CD14-positive monocyte (primary cell): ENCODE measurements around the gene CEP89. TPM values are rescaled to one million over a fixed set of nuclear protein-coding genes. Genes with fewer than 3 reads are reported as not detected.

Source experiments
- DNase-seq, 3 donors: peaks; one replicate each; pipeline ENCODE4 v3.0.0-alpha.2; 2011 to 2022
- H2AFZ ChIP-seq: 2 replicates; pipeline ENCODE4 v1.6.0; 2012; ENCODE audit warnings: mild to moderate bottlenecking, low read depth, low read length, inconsistent platforms; ENCODE audit not compliant: insufficient read depth, poor library complexity, severe bottlenecking
- H3K27ac ChIP-seq, 2 donors: 1 replicate in 1 of 2; 2 replicates in 1 of 2; pipeline ENCODE4 v1.5.1; 2012 to 2013; ENCODE audit warnings: low read length in 2 of 2, control low read depth in 1 of 2, inconsistent platforms in 1 of 2, low read depth in 1 of 2, mild to moderate bottlenecking in 1 of 2
- H3K27me3 ChIP-seq, 2 donors: one replicate each; pipeline versions ENCODE4 v1.6.0 to v1.6.1; 2011 to 2013; ENCODE audit warnings: low read length in 2 of 2; ENCODE audit not compliant: control insufficient read depth in 2 of 2, insufficient read depth in 2 of 2
- H3K36me3 ChIP-seq, 2 donors: replicated peaks in 1 of 2; 1 replicate in 1 of 2; 2 replicates in 1 of 2; pipeline versions ENCODE4 v1.5.1 to v1.6.1; 2012 to 2013; ENCODE audit warnings: low read length in 2 of 2, control low read depth in 1 of 2, inconsistent platforms in 1 of 2, mild to moderate bottlenecking in 1 of 2; ENCODE audit not compliant: insufficient read depth in 2 of 2, control insufficient read depth in 1 of 2
- H3K4me1 ChIP-seq, 2 donors: 1 replicate in 1 of 2; 2 replicates in 1 of 2; pipeline versions ENCODE4 v1.5.1 to v1.6.1; 2012 to 2013; ENCODE audit warnings: low read length in 2 of 2, control low read depth in 1 of 2, inconsistent platforms in 1 of 2, mild to moderate bottlenecking in 1 of 2, moderate library complexity in 1 of 2; ENCODE audit not compliant: insufficient read depth in 2 of 2, control insufficient read depth in 1 of 2
- H3K4me2 ChIP-seq: replicated peaks from 2 replicates; pipeline ENCODE3; 2012; ENCODE audit warnings: low read length, moderate library complexity, mild to moderate bottlenecking; ENCODE audit not compliant: poor library complexity, severe bottlenecking; ENCODE audit errors: extremely low read depth
- H3K4me3 ChIP-seq, 3 experiments: fragments of 200-600 bp in 1 of 3; sonication (generic) in 1 of 3; replicated peaks in 1 of 3; 1 replicate in 2 of 3; 2 replicates in 1 of 3; pipeline ENCODE4 v1.5.1; 2011 to 2013; ENCODE audit warnings: low read length in 3 of 3, mild to moderate bottlenecking in 3 of 3, control low read depth in 2 of 3, low read depth in 2 of 3, inconsistent platforms in 1 of 3, moderate library complexity in 1 of 3
- H3K79me2 ChIP-seq: 2 replicates; pipeline ENCODE4 v1.6.0; 2012; ENCODE audit warnings: mild to moderate bottlenecking, control low read depth, inconsistent platforms, low read length, moderate library complexity; ENCODE audit not compliant: insufficient read depth
- H3K9ac ChIP-seq: 2 replicates; pipeline ENCODE4 v1.6.0; 2017; ENCODE audit warnings: low read length, mild to moderate bottlenecking; ENCODE audit not compliant: insufficient read depth, poor library complexity, severe bottlenecking
- H3K9me3 ChIP-seq, 2 donors: replicated peaks in 1 of 2; 1 replicate in 1 of 2; 2 replicates in 1 of 2; pipeline versions ENCODE4 v1.5.1 to v1.6.1; 2012 to 2013; ENCODE audit warnings: low read length in 2 of 2, control low read depth in 1 of 2; ENCODE audit not compliant: control insufficient read depth in 1 of 2, insufficient read depth in 1 of 2
- H4K20me1 ChIP-seq: 2 replicates; pipeline ENCODE4 v1.6.0; 2012; ENCODE audit warnings: mild to moderate bottlenecking, low read length, control low read depth, moderate library complexity; ENCODE audit not compliant: insufficient read depth
- H3K27ac Mint-ChIP-seq, 7 donors: one replicate each; pipeline ENCODE4 v1.8.0; 2020; ENCODE audit warnings: mild to moderate bottlenecking in 7 of 7, mixed read lengths in 7 of 7, moderate library complexity in 6 of 7, inconsistent platforms in 2 of 7
- H3K27me3 Mint-ChIP-seq, 3 donors: one replicate each; pipeline ENCODE4 v1.8.0; 2021 to 2022; ENCODE audit warnings: low read depth in 3 of 3, mild to moderate bottlenecking in 3 of 3, mixed read lengths in 3 of 3, moderate library complexity in 3 of 3, inconsistent platforms in 1 of 3
- H3K36me3 Mint-ChIP-seq, 2 donors: one replicate each; pipeline ENCODE4 v1.8.0; 2020; ENCODE audit warnings: mixed read lengths in 2 of 2, inconsistent platforms in 1 of 2, mild to moderate bottlenecking in 1 of 2
- H3K4me1 Mint-ChIP-seq: one replicate; pipeline ENCODE4 v1.8.0; 2020; ENCODE audit warnings: mild to moderate bottlenecking, mixed read lengths
- H3K4me3 Mint-ChIP-seq, 2 donors: one replicate each; pipeline ENCODE4 v1.8.0; 2020; ENCODE audit warnings: mild to moderate bottlenecking in 2 of 2, mixed read lengths in 2 of 2, moderate library complexity in 1 of 2
- H3K9me3 Mint-ChIP-seq, 7 donors: one replicate each; pipeline ENCODE4 v1.8.0; 2020 to 2022; ENCODE audit warnings: mixed read lengths in 7 of 7, mild to moderate bottlenecking in 6 of 7, moderate library complexity in 6 of 7, inconsistent platforms in 2 of 7
- CTCF ChIP-seq: fragments of 200-600 bp; IDR thresholded peaks from one replicate; pipeline ENCODE4 v1.8.0; 2022; ENCODE audit warnings: antibody characterized with exemption, mild to moderate bottlenecking
- WGBS: methylation state at CpG from one replicate; pipeline ENCODE4 v1.1.5; 2013; ENCODE audit warnings: missing lambda C conversion rate; ENCODE audit not compliant: insufficient coverage; 5-methylcytosine and 5-hydroxymethylcytosine counted together
- intact Hi-C, 2 donors: fragments of 100-400 bp; cut with micrococcal nuclease; formaldehyde crosslinking; loops; one replicate each; pipeline versions ENCODE4 v1.15.0 to v1.15.1; 2023
- polyA plus RNA-seq, 3 donors: library from polyadenylated mRNA; depleted of rRNA in 1 of 3; unstranded in 2 of 3; stranded (reverse) in 1 of 3; fragments of 300-500 nt in 2 of 3; fragments of >200 nt in 1 of 3; fragmentation: Illumina TruSeq in 2 of 3; gene quantifications; 1 replicate in 2 of 3; 2 replicates in 1 of 3; pipeline ENCODE4 v1.2.3, GENCODE V29; 2012 to 2021

Gene CEP89
- polyA plus RNA-seq, 3 donors, result 4.6 to 6.5 (median 4.7) TPM

- H4K20me1 ChIP-seq, result no peaks in the 10 kb centered on the region
- no peaks in the 10 kb centered on the region for H3K9me3 ChIP-seq
- no peak overlapping the region for H2AFZ ChIP-seq
- Mint-ChIP-seq H3K27me3 (peaks cover 1 to 6% (median 3%) of the 10 kb centered on the region in 3 donors), H3K4me3 (no peak overlapping the region), H3K9me3 (peaks cover 0 to 2% (median 0%) of the 10 kb centered on the region in 7 donors), H3K36me3 (peaks cover 4 to 6% of the 10 kb centered on the region in 2 donors), H3K4me1 (no peaks in the 10 kb centered on the region), H3K27ac (no peak overlapping the region)
- no peak overlapping the region for H3K4me2 ChIP-seq
- no peak overlapping the region for H3K4me3 ChIP-seq
- no peak overlapping the region for H3K27ac ChIP-seq
- no peaks in the 10 kb centered on the region for H3K4me1 ChIP-seq
- H3K9ac ChIP-seq, result no peak overlapping the region
- H3K79me2 ChIP-seq, result no peaks in the 10 kb centered on the region
- no peak for DNase-seq
- no peaks in the 10 kb centered on the region for H3K27me3 ChIP-seq
- peaks cover 0 to 2% of the 10 kb centered on the region in 2 donors for H3K36me3 ChIP-seq
- intact Hi-C loops, result no loop called here
- WGBS, result 100% methylated on average over 1 of the region's 7 CpGs
- TF ChIP-seq CTCF, result no peak
Observed at GRCh38 chr19:32875428-32875827, 96.3 kb downstream of the CEP89 start.

- Mint-ChIP-seq H3K4me3 (no peak overlapping the region), H3K9me3 (peaks cover 0 to 2% (median 0%) of the 10 kb centered on the region in 7 donors), H3K36me3 (peaks cover 3 to 4% of the 10 kb centered on the region in 2 donors), H3K4me1 (no peaks in the 10 kb centered on the region), H3K27ac (no peak overlapping the region), H3K27me3 (peaks cover 2 to 6% (median 3%) of the 10 kb centered on the region in 3 donors)
- Histone ChIP-seq H3K9me3 (no peaks in the 10 kb centered on the region), H3K4me1 (no peaks in the 10 kb centered on the region), H3K4me2 (no peak overlapping the region), H3K27ac (no peak overlapping the region), H2AFZ (no peak overlapping the region), H3K79me2 (no peaks in the 10 kb centered on the region), H3K9ac (no peak overlapping the region), H3K4me3 (no peak overlapping the region), H4K20me1 (no peaks in the 10 kb centered on the region), H3K36me3 (no peaks in the 10 kb centered on the region), H3K27me3 (no peaks in the 10 kb centered on the region)
- 86% methylated on average over 7 of the region's 9 CpGs for WGBS
- TF ChIP-seq CTCF, result no peak
- intact Hi-C loops, result no loop called here
- no peak for DNase-seq
Observed at GRCh38 chr19:32874605-32875004, 97.2 kb downstream of the CEP89 start.
